Endothelial cell of umbilical vein (primary cell): ENCODE results near the gene CDK5R2.
A peak's percentile ranks its signal among the peaks of the same experiment; 100 is the strongest.

Experiments
- EZH2 ChIP-seq: IDR thresholded peaks from 2 replicates; pipeline ENCODE4 v1.6.1; 2012; ENCODE audit warnings: borderline replicate concordance, low read depth, mild to moderate bottlenecking, moderate library complexity, low read length, inconsistent platforms; ENCODE audit not compliant: severe bottlenecking
- FOS ChIP-seq: IDR thresholded peaks from 2 replicates; pipeline ENCODE4 v1.6.1; 2011; ENCODE audit warnings: mild to moderate bottlenecking, low read length, moderate library complexity, borderline replicate concordance; ENCODE audit not compliant: insufficient read depth
- GATA2 ChIP-seq: IDR thresholded peaks from 2 replicates; pipeline ENCODE4 v1.7.0; 2011; ENCODE audit warnings: low read depth, mild to moderate bottlenecking, moderate library complexity, mixed read lengths, low read length; ENCODE audit not compliant: insufficient read length, insufficient read depth
- JUN ChIP-seq: IDR thresholded peaks from 2 replicates; pipeline ENCODE4 v1.6.1; 2011; ENCODE audit warnings: borderline replicate concordance, low read depth; ENCODE audit not compliant: insufficient read length, insufficient read depth
- MAX ChIP-seq: IDR thresholded peaks from 2 replicates; pipeline ENCODE4 v1.6.1; 2011; ENCODE audit not compliant: insufficient read depth, insufficient read length
- MYC ChIP-seq: IDR thresholded peaks from one replicate; pipeline ENCODE4 v1.6.1; 2011; ENCODE audit warnings: mild to moderate bottlenecking, low read depth, low read length
- POLR2A ChIP-seq: IDR thresholded peaks from 2 replicates; pipeline ENCODE4 v1.6.1; 2012; ENCODE audit warnings: low read depth, mild to moderate bottlenecking, control low read depth, low read length
- POLR2AphosphoS5 ChIP-seq: IDR thresholded peaks from 2 replicates; pipeline ENCODE4 v1.6.1; 2012; ENCODE audit warnings: low read depth, mild to moderate bottlenecking, control low read depth, low read length, moderate library complexity; ENCODE audit not compliant: insufficient read depth
- TF ChIP-seq, protein P1 (sequence below), 2 donors: IDR thresholded peaks; 1 replicate in 1 of 2; 2 replicates in 1 of 2; pipeline ENCODE4 v1.5.1; 2011; ENCODE audit warnings: low read length in 2 of 2, mild to moderate bottlenecking in 2 of 2, moderate library complexity in 2 of 2, control low read depth in 1 of 2, inconsistent platforms in 1 of 2, low read depth in 1 of 2; ENCODE audit not compliant: insufficient read depth in 1 of 2; ENCODE audit errors: extremely low read depth in 1 of 2

DNA sequence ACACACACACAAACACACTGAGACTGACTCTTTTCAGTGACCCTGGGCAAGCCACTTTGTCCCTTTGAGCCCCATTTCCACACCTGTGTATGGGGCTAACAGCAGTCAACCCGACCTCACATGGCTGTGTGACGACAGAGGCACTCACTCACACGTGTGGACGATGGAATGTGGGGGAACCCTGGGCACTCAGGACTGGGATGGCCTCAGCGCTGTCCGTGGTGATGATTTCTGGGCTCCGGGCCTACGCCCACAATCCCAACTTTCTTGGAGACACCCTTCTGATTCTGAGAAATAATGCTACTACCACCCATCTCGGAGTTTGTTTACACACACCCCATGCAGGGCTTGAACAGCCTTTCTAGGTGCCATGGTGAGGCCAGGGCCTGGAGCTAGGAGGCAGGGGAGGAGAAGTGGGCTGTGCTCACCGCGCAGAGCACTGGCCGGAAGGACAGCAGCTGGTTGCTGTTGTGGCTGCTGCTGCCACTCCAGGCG is 32.3 kb downstream of the CDK5R2 start:
- TF ChIP-seq POLR2AphosphoS5: no peak
- TF ChIP-seq POLR2A: no peak
- TF ChIP-seq, protein P1, sequence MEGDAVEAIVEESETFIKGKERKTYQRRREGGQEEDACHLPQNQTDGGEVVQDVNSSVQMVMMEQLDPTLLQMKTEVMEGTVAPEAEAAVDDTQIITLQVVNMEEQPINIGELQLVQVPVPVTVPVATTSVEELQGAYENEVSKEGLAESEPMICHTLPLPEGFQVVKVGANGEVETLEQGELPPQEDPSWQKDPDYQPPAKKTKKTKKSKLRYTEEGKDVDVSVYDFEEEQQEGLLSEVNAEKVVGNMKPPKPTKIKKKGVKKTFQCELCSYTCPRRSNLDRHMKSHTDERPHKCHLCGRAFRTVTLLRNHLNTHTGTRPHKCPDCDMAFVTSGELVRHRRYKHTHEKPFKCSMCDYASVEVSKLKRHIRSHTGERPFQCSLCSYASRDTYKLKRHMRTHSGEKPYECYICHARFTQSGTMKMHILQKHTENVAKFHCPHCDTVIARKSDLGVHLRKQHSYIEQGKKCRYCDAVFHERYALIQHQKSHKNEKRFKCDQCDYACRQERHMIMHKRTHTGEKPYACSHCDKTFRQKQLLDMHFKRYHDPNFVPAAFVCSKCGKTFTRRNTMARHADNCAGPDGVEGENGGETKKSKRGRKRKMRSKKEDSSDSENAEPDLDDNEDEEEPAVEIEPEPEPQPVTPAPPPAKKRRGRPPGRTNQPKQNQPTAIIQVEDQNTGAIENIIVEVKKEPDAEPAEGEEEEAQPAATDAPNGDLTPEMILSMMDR (IDR thresholded peaks at IDR 0.05; ENCODE audit: extremely low read depth in 1 of 2, insufficient read depth in 1 of 2, low read depth in 1 of 2, low read length in 2 of 2): no peak
- peak; percentile 54 for TF ChIP-seq EZH2
- TF ChIP-seq MYC: no peak
- TF ChIP-seq MAX: no peak
- no peak for TF ChIP-seq JUN
- TF ChIP-seq FOS: no peak
- no peak for TF ChIP-seq GATA2
